ENCODE results near the gene UROD.
"Not testable (repeated sequence)": the region's sequence is repeated elsewhere in the genome, so short reads cannot be mapped to it uniquely, and the experiment has no call there.

GRCh38 chr1:45062463-45062862, 50.4 kb downstream of the UROD start:
- not testable (repeated sequence) for TF ChIP-seq CTCF (IDR thresholded peaks at IDR 0.05; ENCODE audit: insufficient read depth, low read depth, low read length); EZH2 (IDR thresholded peaks at IDR 0.05; ENCODE audit: insufficient read depth, low read length)
